ENCODE results near the gene LRRFIP2. TPM values are rescaled to one million over a fixed set of nuclear protein-coding genes. Genes with fewer than 3 reads are reported as not detected.

The LRRFIP2 gene
- total and polyA plus RNA-seq, 2 of the 4 experiments (the other 2 are of a cell fraction), result 20.6 to 31.0 TPM

DNA sequence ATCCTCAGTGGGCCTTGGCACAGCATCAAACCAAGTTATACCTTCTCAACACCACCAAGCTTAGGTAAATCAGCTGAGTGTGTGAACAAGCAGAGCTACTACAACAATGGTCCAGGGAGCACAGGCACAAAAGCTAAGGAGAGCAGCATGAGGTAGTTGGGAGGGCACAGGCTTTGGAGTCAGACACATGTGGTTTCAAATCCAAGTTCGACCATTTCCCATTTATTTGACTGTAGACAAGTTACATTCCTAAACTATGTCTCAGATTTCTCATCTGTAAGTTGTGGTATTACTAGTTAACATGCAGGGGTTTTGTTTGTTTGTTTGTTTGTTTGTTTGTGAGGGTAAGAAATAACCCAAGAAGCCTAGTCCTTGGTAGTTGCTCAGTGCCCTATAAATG lies 134.2 kb downstream of the LRRFIP2 start:
- H3K9ac ChIP-seq (ENCODE audit: low read depth, low read length), result no peak overlapping the region
- no peak overlapping the region for H3K27ac ChIP-seq (ENCODE audit: insufficient read depth, low read length)
- H2AK5ac ChIP-seq (ENCODE audit: low read depth, low read length), result peak overlapping the region; percentile 53; the same call in 1 of the 2 replicates
- H3K4me1 ChIP-seq (ENCODE audit: control insufficient read depth, insufficient read depth, low read length), result peaks cover 2% of the 10 kb centered on the region
- H4K91ac ChIP-seq (ENCODE audit: insufficient read depth, low read depth, low read length), result 0 out of 2 replicates have a peak overlapping the region, but pooled peaks have one; percentile 45
- no peak overlapping the region for H2AFZ ChIP-seq (replicated peaks; ENCODE audit: low read length, poor library complexity)
- TF ChIP-seq BHLHE40 (IDR thresholded peaks at IDR 0.05; ENCODE audit: low read depth, low read length) (no peak), POLR2A (IDR thresholded peaks at IDR 0.05; ENCODE audit: low read depth, low read length) (no peak), RAD21 (IDR thresholded peaks at IDR 0.05; ENCODE audit: low read length) (no peak)
- peak overlapping the region; percentile 85 for H3K14ac ChIP-seq (replicated peaks; ENCODE audit: low read depth, low read length)
- peak overlapping the region; percentile 20 for H2BK5ac ChIP-seq (ENCODE audit: low read depth, low read length, poor library complexity, severe bottlenecking)
- no peak overlapping the region for H4K8ac ChIP-seq (ENCODE audit: low read depth in 2 of 2, low read length in 2 of 2)
- no peak overlapping the region for H2BK120ac ChIP-seq (ENCODE audit: low read depth, low read length)
- no peak overlapping the region; the same call in 2 of the 3 replicates for H2BK15ac ChIP-seq (ENCODE audit: low read depth, low read length)
- no CpG with 5 or more reads among the region's 1 CpG for WGBS, 2 experiments (ENCODE audit: extremely low coverage in 2 of 2, insufficient read length in 1 of 2)
- POLR2A ChIA-PET (ENCODE audit: unreplicated experiment), result no interaction called here
- no peak overlapping the region for H3K4me2 ChIP-seq (ENCODE audit: low read depth, low read length)
- H3K79me1 ChIP-seq (ENCODE audit: low read depth in 1 of 2, low read length in 2 of 2), result peaks cover 0 to 15% of the 10 kb centered on the region in 2 experiments; a peak in 2 of 4 replicates
- H2AK9ac ChIP-seq (replicated peaks; ENCODE audit: low read depth, low read length, poor library complexity), result no peak overlapping the region
- no peak overlapping the region for H3K23ac ChIP-seq (ENCODE audit: low read depth, low read length)
- dilution Hi-C loops (cut with HindIII; ENCODE audit: low sequenced_read_pairs, unreplicated experiment) (no loop called here), intact Hi-C loops (cut with micrococcal nuclease) (no loop called here), in situ Hi-C loops (cut with MboI; ENCODE audit: low sequenced_read_pairs) (no loop called here)
- no peak overlapping the region for H3K56ac ChIP-seq (ENCODE audit: extremely low read depth, insufficient read depth, low read length)
- no TSS peak for BruUV-seq (replicated peaks)
- CTCF ChIA-PET, result no interaction called here
- H3K18ac ChIP-seq (ENCODE audit: low read depth, low read length), result no peak overlapping the region
- peaks cover 10% of the 10 kb centered on the region for H3K9me1 ChIP-seq (ENCODE audit: insufficient read depth, low read length)
- DNase-seq (peak; percentile 44), ATAC-seq (ENCODE audit: low read depth) (peak; percentile 60)
- peaks cover 3% of the 10 kb centered on the region for H3K9me3 ChIP-seq (ENCODE audit: control insufficient read depth, insufficient read depth, low read length)
- H2BK20ac ChIP-seq (ENCODE audit: low read depth, low read length), result no peak overlapping the region
- H4K20me1 ChIP-seq (ENCODE audit: insufficient read depth, low read length), result no peaks in the 10 kb centered on the region
- no peak overlapping the region for H3K4me3 ChIP-seq (ENCODE audit: insufficient read depth, low read depth, low read length)
- peaks cover 25% of the 10 kb centered on the region for H3K36me3 ChIP-seq (ENCODE audit: control insufficient read depth, insufficient read depth, low read length)
- no peak overlapping the region for H4K5ac ChIP-seq (ENCODE audit: low read depth, low read length)
- no peaks in the 10 kb centered on the region for H3K27me3 ChIP-seq (ENCODE audit: control insufficient read depth, insufficient read depth, low read length)
- peak overlapping the region; percentile 57; the same call in 1 of the 2 replicates for H3K4ac ChIP-seq (ENCODE audit: low read depth, low read length)

Data from IMR-90 (cell line).